ENCODE data around the gene RACGAP1.

DNA sequence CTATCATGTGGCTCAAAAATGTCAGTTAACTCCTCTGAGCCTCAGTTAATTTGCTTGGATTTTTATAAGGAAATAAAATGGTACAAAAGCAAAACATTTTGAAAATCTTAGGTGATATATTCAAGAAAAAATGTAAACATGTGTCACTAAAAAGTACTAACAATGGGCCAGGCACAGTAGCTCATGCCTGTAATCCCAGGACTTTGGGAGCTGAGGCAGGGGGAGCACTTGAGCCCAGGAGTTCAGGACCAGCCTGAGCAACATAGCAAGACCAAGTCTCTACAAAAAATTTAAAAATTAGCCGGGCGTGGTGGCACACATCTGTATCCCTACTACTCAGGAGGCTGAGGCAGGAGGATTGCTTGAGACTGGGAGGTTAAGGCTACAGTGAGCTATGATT is 26.8 kb downstream of the RACGAP1 start:
- TF ChIP-seq SMC3 (conservative IDR thresholded peaks at IDR 0.05; ENCODE audit: poor library complexity): no peak
- no peak for TF ChIP-seq EP300 (conservative IDR thresholded peaks at IDR 0.05; ENCODE audit: poor library complexity, severe bottlenecking)
- no peak for TF ChIP-seq CTCF (IDR thresholded peaks at IDR 0.05; ENCODE audit: poor library complexity, severe bottlenecking)
- TF ChIP-seq EZH2 (IDR thresholded peaks at IDR 0.05; ENCODE audit: borderline replicate concordance, insufficient read depth, low read length, poor library complexity, severe bottlenecking): no peak

All from neural cell (in vitro differentiated cells).